ENCODE results near the gene SPATA3. TPM values are rescaled to one million over a fixed set of nuclear protein-coding genes. Genes with fewer than 3 reads are reported as not detected.

SPATA3 gene
- total and polyA plus RNA-seq, 2 of the 13 experiments (the other 11 are each of a cell fraction or from before 2014, with no cell fraction given), result not detected

DNA sequence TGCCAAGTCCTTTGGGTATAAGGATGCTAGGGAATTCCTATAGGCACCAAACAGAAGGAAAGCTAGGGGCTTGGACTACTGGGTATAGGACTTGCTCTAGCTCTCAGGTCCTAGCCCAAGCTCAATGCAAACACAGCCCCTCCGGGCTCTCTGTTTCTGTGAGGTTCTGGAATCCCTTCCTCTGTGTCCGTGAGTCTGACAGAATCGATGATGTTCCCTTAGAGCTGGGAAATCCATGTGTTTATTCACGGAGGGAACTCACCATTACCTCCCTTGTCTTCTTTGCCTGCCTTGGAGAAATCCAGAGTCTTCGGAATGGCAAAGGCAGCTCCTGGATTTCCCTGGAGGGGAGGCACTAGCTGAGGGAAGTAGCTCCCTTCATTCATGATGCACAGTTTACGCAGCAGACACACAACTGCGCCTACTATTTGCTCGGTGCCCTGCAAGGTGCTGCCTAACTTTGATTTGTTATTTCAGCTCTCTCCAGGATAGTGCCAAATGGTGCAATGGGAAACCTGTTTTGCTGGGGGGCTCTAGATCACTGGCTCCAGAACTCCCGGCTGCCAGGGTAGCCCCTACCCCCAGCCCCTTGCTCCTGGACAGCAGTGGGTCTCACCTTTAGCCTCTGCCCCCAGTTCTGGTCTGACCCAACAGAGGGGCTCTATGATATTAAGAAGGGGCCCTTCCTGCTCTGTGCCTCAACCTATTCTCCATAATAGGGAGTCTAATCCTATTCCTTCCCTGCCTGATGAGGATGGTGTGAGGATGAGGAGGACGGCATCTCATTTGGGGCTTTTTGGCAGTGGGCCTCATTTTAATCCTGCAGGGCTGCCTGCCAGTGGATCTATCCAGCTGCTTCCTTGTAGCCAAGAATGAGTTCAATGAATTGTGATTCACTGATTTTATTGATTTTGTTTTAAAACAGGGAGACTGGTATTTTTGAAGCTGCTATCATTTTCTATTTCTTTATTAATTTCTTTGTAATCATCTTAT lies 52.3 kb downstream of the SPATA3 start (continued):
- TF ChIP-seq, protein P1, sequence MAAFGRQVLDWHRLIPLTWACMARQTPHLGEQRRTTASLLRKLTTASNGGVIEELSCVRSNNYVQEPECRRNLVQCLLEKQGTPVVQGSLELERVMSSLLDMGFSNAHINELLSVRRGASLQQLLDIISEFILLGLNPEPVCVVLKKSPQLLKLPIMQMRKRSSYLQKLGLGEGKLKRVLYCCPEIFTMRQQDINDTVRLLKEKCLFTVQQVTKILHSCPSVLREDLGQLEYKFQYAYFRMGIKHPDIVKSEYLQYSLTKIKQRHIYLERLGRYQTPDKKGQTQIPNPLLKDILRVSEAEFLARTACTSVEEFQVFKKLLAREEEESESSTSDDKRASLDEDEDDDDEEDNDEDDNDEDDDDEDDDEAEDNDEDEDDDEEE (CRISPR knock-in tag; IDR thresholded peaks at IDR 0.05), result no peak
- TF ChIP-seq POLR2A (IDR thresholded peaks at IDR 0.05; ENCODE audit: insufficient read depth in 1 of 2, low read depth in 2 of 2, low read length in 2 of 2) (peak in 1 of 2 experiments; percentile 49; a peak in 1 of 4 replicates), HOXD1 (CRISPR knock-in tag; IDR thresholded peaks at IDR 0.05) (no peak), MXI1 (IDR thresholded peaks at IDR 0.05; ENCODE audit: borderline replicate concordance, low read depth, low read length) (no peak), EEA1 (CRISPR knock-in tag; IDR thresholded peaks at IDR 0.05; ENCODE audit: borderline replicate concordance) (0 out of 2 replicates have a peak, but pooled peaks have one; percentile 18), CREM (IDR thresholded peaks at IDR 0.05) (no peak), CREM (CRISPR knock-in tag; IDR thresholded peaks at IDR 0.05) (no peak), ZNF34 (CRISPR knock-in tag; IDR thresholded peaks at IDR 0.05; ENCODE audit: borderline replicate concordance) (no peak), RORA (CRISPR knock-in tag; IDR thresholded peaks at IDR 0.05) (no peak), ZFP37 (CRISPR knock-in tag; IDR thresholded peaks at IDR 0.05; ENCODE audit: borderline replicate concordance) (0 out of 2 replicates have a peak, but pooled peaks have one; percentile 31), ZNF253 (CRISPR knock-in tag; IDR thresholded peaks at IDR 0.05; ENCODE audit: borderline replicate concordance) (no peak), TCF7L2 (IDR thresholded peaks at IDR 0.05; ENCODE audit: low read depth, low read length) (no peak; the same call in 1 of the 2 replicates), FOXO1 (CRISPR knock-in tag; IDR thresholded peaks at IDR 0.05) (no peak), TOPORS (CRISPR knock-in tag; IDR thresholded peaks at IDR 0.05) (peak; percentile 69; the same call in 1 of the 2 replicates), ZNF20 (CRISPR knock-in tag; IDR thresholded peaks at IDR 0.05) (no peak), ZFP41 (CRISPR knock-in tag; IDR thresholded peaks at IDR 0.05; ENCODE audit: borderline replicate concordance) (0 out of 2 replicates have a peak, but pooled peaks have one; percentile 11), CCDC6 (CRISPR knock-in tag; IDR thresholded peaks at IDR 0.05) (no peak), ZNF546 (CRISPR knock-in tag; conservative IDR thresholded peaks at IDR 0.05) (no peak), NONO (IDR thresholded peaks at IDR 0.05) (no peak), NONO (CRISPR knock-in tag; conservative IDR thresholded peaks at IDR 0.05) (peak; percentile 56; the same call in 1 of the 2 replicates), RFX3 (CRISPR knock-in tag; IDR thresholded peaks at IDR 0.05) (no peak)
- TF ChIP-seq, protein P2, sequence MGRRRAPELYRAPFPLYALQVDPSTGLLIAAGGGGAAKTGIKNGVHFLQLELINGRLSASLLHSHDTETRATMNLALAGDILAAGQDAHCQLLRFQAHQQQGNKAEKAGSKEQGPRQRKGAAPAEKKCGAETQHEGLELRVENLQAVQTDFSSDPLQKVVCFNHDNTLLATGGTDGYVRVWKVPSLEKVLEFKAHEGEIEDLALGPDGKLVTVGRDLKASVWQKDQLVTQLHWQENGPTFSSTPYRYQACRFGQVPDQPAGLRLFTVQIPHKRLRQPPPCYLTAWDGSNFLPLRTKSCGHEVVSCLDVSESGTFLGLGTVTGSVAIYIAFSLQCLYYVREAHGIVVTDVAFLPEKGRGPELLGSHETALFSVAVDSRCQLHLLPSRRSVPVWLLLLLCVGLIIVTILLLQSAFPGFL (CRISPR knock-in tag; IDR thresholded peaks at IDR 0.05), result no peak
- TF ChIP-seq, protein P3, sequence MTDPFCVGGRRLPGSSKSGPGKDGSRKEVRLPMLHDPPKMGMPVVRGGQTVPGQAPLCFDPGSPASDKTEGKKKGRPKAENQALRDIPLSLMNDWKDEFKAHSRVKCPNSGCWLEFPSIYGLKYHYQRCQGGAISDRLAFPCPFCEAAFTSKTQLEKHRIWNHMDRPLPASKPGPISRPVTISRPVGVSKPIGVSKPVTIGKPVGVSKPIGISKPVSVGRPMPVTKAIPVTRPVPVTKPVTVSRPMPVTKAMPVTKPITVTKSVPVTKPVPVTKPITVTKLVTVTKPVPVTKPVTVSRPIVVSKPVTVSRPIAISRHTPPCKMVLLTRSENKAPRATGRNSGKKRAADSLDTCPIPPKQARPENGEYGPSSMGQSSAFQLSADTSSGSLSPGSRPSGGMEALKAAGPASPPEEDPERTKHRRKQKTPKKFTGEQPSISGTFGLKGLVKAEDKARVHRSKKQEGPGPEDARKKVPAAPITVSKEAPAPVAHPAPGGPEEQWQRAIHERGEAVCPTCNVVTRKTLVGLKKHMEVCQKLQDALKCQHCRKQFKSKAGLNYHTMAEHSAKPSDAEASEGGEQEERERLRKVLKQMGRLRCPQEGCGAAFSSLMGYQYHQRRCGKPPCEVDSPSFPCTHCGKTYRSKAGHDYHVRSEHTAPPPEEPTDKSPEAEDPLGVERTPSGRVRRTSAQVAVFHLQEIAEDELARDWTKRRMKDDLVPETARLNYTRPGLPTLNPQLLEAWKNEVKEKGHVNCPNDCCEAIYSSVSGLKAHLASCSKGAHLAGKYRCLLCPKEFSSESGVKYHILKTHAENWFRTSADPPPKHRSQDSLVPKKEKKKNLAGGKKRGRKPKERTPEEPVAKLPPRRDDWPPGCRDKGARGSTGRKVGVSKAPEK (CRISPR knock-in tag; IDR thresholded peaks at IDR 0.05; ENCODE audit: borderline replicate concordance), result no peak
- TF ChIP-seq, protein P4, sequence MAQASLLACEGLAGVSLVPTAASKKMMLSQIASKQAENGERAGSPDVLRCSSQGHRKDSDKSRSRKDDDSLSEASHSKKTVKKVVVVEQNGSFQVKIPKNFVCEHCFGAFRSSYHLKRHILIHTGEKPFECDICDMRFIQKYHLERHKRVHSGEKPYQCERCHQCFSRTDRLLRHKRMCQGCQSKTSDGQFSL (CRISPR knock-in tag; IDR thresholded peaks at IDR 0.05), result no peak
